ENCODE measurements around the gene TRIM2. TPM values are rescaled to one million over a fixed set of nuclear protein-coding genes. Genes with fewer than 3 reads are reported as not detected.

Gene TRIM2
- polyA plus RNA-seq, 1 of the 3 experiments (the other 2 are of a cell fraction): 16.4 TPM

- CTCF ChIA-PET: no interaction called here
- Histone ChIP-seq H3K4me1 (ENCODE audit: control insufficient read depth in 1 of 2, insufficient read depth in 2 of 2, low read depth in 1 of 2, low read length in 1 of 2) (peaks cover 2 to 4% of the 10 kb centered on the region in 2 experiments; a peak in 2 of 4 replicates), H3K27ac (ENCODE audit: low read depth in 2 of 2, low read length in 1 of 2) (no peak overlapping the region), H3K9me3 (no peaks in the 10 kb centered on the region), H3K4me2 (no peak overlapping the region), H4K20me1 (ENCODE audit: insufficient read depth) (no peaks in the 10 kb centered on the region), H3K9ac (no peak overlapping the region), H3K27me3 (ENCODE audit: insufficient read depth) (no peaks in the 10 kb centered on the region), H3K79me2 (ENCODE audit: insufficient read depth) (no peaks in the 10 kb centered on the region; the same call in 1 of the 2 replicates), H3K36me3 (replicated peaks in 1 of 2; ENCODE audit: control insufficient read depth in 1 of 2, insufficient read depth in 2 of 2, low read length in 1 of 2) (no peaks in the 10 kb centered on the region), H3K9me2 (no peaks in the 10 kb centered on the region), H2AFZ (ENCODE audit: low read depth) (no peak overlapping the region), H3F3A (replicated peaks; ENCODE audit: insufficient read depth) (no peaks in the 10 kb centered on the region), H3K4me3 (ENCODE audit: low read depth in 2 of 2, low read length in 1 of 2) (no peak overlapping the region)
- no peak for DNase-seq
- WGBS (ENCODE audit: low lambda C conversion rate): 100% methylated on average over 1 of the region's 1 CpG
- TF ChIP-seq FOXM1 (IDR thresholded peaks at IDR 0.05; ENCODE audit: low read depth) (no peak), NRF1 (IDR thresholded peaks at IDR 0.05; ENCODE audit: low read depth, low read length) (no peak), RCOR1 (IDR thresholded peaks at IDR 0.05; ENCODE audit: low read length) (no peak), CHD2 (IDR thresholded peaks at IDR 0.05; ENCODE audit: low read length, partially characterized antibody) (no peak), NFIC (IDR thresholded peaks at IDR 0.05; ENCODE audit: borderline replicate concordance) (no peak), ZBTB33 (IDR thresholded peaks at IDR 0.05; ENCODE audit: borderline replicate concordance, low read depth) (no peak), POLR2AphosphoS5 (IDR thresholded peaks at IDR 0.05; ENCODE audit: low read depth, low read length) (no peak), YY1 (IDR thresholded peaks at IDR 0.05; ENCODE audit: low read depth) (no peak)
- POLR2A ChIA-PET: no interaction called here
Observed at GRCh38 chr4:153384160-153384559, 179.9 kb downstream of the TRIM2 start.

- H4K20me1 ChIP-seq (ENCODE audit: insufficient read depth): no peaks in the 10 kb centered on the region
- H3K4me2 ChIP-seq: no peak overlapping the region
- POLR2A ChIA-PET: no interaction called here
- no peaks in the 10 kb centered on the region for H3K9me2 ChIP-seq
- H3K4me1 ChIP-seq (ENCODE audit: control insufficient read depth in 1 of 2, insufficient read depth in 2 of 2, low read depth in 1 of 2, low read length in 1 of 2): peaks cover 2 to 4% of the 10 kb centered on the region in 2 experiments; a peak in 2 of 4 replicates
- no peak overlapping the region for H3K4me3 ChIP-seq (ENCODE audit: low read depth in 2 of 2, low read length in 1 of 2)
- H3K36me3 ChIP-seq (replicated peaks in 1 of 2; ENCODE audit: control insufficient read depth in 1 of 2, insufficient read depth in 2 of 2, low read length in 1 of 2): no peaks in the 10 kb centered on the region
- DNase-seq: no peak
- H3K79me2 ChIP-seq (ENCODE audit: insufficient read depth): no peaks in the 10 kb centered on the region; the same call in 1 of the 2 replicates
- 75% methylated on average over 2 of the region's 2 CpGs for WGBS (ENCODE audit: low lambda C conversion rate)
- no peaks in the 10 kb centered on the region for H3K27me3 ChIP-seq (ENCODE audit: insufficient read depth)
- H3F3A ChIP-seq (replicated peaks; ENCODE audit: insufficient read depth): no peaks in the 10 kb centered on the region
- H3K27ac ChIP-seq (ENCODE audit: low read depth in 2 of 2, low read length in 1 of 2): no peak overlapping the region
- TF ChIP-seq TCF12 (IDR thresholded peaks at IDR 0.05) (no peak), MAX (IDR thresholded peaks at IDR 0.05; ENCODE audit: low read depth) (no peak), CTCF (IDR thresholded peaks at IDR 0.05) (no peak)
- H2AFZ ChIP-seq (ENCODE audit: low read depth): no peak overlapping the region
- CTCF ChIA-PET: no interaction called here
- H3K9ac ChIP-seq: no peak overlapping the region
- H3K9me3 ChIP-seq: no peaks in the 10 kb centered on the region
Observed at GRCh38 chr4:153385784-153386183, 181.5 kb downstream of the TRIM2 start.
